Stimulated activated CD8-positive, alpha-beta memory T cell treated with anti-CD3 and anti-CD28 coated beads, Interleukin-15, amount 100 ng/mL, for 4 hours (primary cell): Measurements from ENCODE around the gene ITM2B.

Source experiments
- DNase-seq, 2 donors: peaks; one replicate each; pipeline ENCODE4 v3.0.0-alpha.2; 2020; ENCODE audit warnings: low read depth in 2 of 2

Gene ITM2B

DNA sequence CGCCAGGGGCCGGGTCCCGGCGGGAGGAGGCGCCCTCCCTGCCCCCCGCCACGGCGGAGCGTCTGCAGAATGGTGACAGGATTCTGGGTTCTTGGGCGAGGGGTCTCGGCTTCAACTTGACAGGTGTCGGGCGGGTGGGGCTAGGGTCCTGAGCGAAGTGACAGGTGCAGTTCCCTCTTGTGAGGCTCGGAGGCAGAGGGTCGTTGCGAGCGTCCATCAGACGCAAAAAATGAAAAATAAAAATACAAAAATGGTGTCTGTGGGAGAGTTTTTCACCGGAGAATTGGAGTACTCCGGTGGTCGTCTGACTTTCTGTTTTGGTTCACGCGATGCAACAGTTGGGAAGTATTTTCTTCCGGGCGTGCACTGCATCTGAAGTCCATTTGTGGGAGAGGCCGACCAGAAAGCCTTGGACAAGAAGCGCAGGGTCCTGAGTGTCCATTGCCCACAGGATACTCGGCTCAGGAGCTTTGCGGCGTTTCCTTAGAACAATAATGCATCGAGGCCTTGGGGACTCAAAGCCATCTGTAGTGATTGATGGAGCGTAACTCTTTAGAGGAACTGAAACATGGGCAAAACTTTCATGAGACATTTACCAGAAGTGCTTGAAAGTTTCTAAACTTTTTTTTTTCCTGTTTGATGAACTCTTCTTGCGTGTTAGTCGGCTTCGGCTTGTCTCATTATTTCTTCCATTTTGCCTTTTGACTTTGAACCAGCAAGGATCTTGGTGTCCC lies 71.3 kb downstream of the ITM2B start:
- DNase-seq: no peak

DNA sequence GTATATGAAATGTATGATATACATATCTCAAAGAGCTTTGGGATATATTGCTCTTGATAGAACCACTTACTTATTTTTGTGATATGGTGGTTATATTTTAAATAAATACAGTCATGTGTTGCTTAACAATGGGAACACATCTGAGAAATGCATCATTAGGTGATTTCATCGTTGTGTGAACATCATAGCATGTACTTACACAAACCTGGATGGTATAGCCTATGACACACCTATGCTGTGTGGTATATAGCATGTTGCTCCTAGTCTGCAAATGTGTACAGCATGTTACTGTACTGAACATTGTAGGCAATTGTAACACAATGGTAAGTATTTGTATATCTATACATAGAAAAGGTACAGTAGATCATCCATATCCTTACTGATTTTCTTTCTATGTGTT lies 78.2 kb downstream of the ITM2B start:
- no peak for DNase-seq

DNA sequence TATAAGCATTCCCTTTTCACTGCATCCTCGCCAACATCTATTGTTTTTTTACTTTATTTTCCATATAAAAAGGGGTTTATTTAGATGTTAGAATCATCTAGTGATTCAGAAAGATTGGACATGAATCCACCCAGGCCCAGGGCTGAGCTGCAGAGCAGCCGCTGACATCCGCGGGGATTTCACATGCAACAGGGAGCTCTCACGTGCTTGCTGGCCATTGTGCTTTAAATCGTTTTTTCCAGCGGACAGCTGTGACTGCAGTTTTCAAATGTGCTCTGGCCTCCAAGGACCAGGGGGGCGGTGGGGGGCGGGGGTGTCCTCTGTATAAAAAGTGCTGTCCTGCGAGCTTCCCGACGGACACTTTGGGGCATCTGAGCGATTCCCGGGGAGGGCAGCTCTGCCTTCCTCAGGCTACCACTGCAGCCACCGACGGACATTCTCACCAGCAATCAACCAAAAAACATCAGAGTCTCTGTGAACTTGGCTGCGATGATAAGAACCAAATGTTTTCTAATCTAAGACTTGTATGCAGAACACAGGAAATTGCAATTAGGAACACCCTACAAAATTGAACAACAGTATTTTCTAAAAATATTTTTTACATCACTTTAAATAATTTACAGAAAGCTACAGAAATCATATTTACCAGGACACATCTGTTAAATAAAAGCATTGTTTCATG lies 83.1 kb downstream of the ITM2B start:
- DNase-seq: no peak

DNA sequence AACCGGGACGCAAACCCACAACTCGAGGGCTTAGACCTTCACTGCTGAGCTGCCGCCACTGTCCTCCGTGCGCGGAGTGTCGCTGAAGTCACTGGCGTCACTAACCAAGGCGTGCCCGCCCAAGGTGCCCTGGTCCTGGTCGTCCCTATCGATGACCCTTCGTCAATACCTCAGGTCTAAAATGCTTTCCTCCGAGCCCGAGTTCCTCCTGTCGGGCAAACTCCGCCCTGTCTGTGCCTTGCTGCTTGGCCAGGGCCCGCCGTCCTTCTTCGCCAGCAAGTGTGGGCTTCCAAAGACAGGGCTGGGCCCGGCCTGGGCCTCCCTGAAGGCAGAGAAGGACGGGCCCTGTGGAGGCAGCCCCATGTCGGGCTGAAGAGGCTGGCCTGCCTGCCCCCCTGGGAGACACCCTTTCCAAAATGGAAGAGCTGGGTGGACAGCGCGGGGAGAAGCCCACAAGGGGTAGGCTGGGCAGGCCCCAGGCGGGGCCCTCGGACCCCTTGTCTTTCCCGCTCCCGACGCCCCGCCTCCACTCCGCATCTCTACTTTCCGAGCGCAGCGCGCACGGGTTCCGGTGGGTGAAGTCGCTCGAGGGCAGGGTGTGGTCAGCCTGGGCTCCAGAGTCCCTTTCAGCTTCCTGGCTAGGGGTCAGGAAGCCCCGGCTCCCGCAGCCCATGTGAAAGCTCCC lies 84.0 kb downstream of the ITM2B start:
- DNase-seq: no peak

DNA sequence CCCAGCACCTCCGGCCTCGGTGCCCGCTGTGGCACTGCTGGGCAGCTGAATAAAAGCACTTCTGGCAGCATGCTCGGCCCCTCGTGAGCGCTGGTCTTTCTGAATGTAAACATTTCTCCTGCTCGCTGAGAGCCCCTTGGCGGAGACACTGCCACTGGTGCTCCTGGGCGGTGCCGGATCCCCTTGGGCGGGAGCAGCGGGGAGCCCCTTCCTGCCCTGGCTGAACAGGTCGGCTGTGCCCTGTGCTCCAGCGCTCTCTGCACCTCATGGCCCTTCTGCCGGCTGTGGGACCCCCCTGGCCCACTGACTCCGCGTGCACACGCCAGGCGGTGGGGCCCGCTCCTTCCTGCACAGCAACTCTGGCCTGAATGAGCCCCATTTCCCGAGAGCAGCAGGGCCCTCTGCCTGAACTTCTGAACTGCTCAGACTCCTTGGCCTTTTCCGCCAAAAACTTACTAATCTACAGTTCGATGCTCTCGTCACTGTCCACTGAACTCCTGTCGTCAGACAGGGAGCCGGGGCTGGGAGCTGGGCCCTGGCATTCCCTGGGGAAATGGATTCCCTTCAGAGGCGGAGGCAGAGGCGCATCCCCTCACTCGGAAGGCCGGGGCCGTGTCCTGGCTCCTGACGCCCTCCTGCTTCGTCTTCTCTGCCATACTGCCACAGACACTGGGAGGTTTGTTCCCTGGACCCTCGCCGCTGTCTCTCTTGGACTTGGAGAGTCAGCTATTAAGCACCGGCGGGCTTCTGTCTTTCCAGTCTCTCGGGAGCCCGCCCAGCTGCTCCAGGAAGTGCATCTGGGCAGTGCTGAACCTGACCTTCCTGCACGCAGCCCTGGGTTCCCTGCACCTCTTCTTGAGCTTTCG lies 84.7 kb downstream of the ITM2B start:
- no peak for DNase-seq

DNA sequence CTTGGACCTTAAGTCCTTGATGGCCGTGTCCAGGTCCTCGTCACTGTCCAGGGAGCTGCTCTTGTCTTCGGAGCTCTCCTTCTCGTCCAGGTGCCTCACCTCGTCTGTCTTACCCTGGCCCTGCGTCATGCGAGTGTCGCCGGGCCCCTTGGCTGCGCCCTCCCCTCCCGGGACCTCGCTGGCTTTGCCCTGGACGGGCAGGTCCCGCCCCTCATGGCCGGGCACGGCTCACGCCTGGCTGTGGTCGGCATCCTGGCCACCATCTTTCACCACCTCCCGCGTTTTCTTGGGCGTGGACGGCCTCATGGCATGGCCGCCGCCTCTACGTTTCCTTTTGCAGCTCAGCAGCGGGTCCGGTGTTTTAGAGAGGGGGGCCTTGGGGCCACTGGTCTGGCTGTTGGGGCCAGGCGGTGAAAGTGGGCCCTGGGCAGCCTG lies 85.4 kb downstream of the ITM2B start:
- DNase-seq: no peak

DNA sequence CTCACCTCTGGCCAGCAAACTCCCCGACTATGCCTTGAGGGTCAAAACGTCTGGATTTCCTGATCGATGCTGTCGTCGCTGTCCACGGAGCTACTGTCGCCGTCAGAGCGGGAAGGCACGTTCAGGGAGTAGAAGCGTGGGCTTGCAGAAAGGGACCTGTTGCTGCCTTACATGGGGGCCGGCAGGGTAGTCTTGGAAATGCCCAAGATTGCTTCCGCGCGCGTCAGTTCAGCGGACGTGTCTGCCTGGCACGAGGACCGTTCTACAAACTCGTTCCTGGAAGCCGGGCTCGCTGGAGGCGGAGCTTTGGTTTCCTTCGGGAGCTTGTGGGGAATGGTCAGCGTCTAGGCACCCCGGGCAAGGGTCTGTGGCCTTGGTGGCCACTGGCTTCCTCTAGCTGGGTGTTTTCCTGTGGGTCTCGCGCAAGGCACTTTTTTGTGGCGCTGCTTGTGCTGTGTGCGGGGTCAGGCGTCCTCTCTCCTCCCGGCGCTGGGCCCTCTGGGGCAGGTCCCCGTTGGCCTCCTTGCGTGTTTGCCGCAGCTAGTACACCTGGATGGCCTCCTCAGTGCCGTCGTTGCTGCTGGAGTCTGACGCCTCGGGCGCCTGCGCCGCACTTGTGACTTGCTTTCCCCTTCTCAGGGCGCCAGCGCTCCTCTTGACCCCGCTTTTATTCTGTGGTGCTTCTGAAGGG lies 86.0 kb downstream of the ITM2B start:
- DNase-seq: no peak
